Renal cortical epithelial cell (primary cell): ENCODE measurements around the gene KCNJ16. TPM values are rescaled to one million over a fixed set of nuclear protein-coding genes. Genes with fewer than 3 reads are reported as not detected.
A peak's percentile ranks its signal among the peaks of the same experiment; 100 is the strongest.

Experiments
- DNase-seq: peaks from one replicate; pipeline ENCODE4 v3.0.0-alpha.2; 2011; ENCODE audit warnings: low read depth
- total RNA-seq: library from RNA; depleted of rRNA; stranded (reverse); fragments of >200 nt; gene quantifications from 2 replicates; pipeline ENCODE4 v1.2.3, GENCODE V29; 2014

KCNJ16 gene
- total RNA-seq, 1 donor from 2014 or later, result 345 TPM

DNA sequence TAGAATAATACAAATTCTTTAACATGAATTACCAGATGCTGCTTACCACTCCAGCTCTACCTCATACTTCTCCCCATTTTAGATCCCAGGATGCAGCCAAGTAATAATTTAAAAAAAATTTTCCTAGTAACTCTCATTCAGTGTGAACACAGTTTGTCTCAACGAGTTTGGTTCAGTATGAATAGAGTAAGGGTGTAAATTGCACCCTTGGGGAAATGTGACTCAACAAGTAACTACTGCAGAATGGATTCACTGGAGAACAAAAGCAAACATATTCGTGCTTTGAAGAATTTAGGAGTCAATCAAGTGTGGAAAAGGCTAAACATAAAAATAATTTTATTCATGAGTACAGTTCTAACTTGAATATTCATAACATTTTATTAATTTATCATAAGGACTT is 23.0 kb downstream of the KCNJ16 start:
- peak; percentile 79 for DNase-seq

DNA sequence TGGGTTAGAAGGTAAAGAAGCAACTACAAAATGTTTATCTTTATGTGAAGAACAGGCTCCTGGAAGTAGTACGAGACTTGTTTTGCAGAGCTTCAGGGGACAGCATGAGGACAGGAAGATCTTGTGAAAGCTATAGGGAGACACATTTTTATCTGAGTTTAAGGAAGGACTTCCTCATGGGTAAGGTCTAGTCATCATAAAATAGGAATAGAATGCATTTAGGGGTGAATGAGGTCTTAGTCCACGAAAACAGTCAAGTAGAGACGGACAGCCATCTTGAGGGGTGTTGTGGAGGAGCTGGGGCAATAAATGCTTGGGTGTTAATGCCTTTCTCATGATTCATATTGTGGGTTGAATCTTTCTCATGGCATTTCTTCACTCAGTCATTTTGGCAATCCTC is 24.3 kb downstream of the KCNJ16 start:
- no peak for DNase-seq

DNA sequence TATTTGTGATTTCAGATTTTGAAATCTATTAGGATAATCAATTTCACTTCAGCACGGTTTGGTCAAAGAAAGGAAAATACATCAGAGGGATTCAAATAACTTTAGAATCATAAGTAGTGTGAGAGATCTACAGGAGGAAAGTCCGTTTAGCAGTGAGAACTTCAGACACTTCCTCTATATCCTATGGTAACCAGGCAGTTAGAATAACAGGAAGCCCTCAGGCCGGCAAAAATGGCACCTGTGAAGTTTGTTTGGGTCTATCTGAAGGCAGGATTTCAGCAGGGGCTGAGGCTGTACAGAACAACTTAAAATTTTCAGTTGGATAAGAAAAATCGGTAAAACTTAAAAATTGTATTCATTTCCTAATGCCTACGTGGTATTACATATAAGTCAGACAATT is 24.9 kb downstream of the KCNJ16 start:
- no peak for DNase-seq

DNA sequence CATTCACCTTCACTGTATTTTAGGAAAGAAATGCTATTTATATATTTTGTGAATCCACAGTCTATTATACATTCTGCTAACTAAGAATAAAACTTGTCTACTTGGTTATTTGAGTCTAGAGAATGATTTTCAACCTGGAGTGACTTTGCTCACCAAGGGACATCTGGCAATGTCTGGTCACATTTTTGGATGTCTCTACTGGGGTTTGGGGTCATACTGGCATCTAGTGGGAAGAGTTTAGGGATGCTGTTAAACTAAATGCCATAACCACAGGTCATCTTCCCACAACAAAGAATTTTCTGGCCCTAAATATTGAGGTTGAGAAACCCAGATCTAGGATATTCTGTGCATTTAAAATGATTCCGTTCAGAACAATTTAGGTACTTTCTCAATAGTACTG is 26.0 kb downstream of the KCNJ16 start:
- no peak for DNase-seq

DNA sequence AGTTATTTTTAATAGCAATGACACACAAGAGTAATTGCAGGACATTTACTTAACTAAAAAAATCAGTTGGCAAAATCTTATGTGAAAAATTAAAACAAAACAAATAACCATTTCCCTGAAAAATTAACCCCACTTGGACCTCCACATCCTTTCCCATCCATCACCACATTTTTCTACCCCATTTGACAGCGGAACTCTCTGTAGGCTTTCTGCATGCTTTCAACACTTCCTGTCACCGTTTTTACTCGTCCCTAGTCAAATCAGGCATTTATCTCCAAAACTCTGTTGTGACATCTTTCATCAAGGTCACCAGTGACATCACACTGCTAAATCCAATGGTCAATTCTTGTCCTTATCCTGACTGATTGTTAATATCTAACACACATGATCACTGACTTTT is 27.5 kb downstream of the KCNJ16 start:
- DNase-seq, result no peak

DNA sequence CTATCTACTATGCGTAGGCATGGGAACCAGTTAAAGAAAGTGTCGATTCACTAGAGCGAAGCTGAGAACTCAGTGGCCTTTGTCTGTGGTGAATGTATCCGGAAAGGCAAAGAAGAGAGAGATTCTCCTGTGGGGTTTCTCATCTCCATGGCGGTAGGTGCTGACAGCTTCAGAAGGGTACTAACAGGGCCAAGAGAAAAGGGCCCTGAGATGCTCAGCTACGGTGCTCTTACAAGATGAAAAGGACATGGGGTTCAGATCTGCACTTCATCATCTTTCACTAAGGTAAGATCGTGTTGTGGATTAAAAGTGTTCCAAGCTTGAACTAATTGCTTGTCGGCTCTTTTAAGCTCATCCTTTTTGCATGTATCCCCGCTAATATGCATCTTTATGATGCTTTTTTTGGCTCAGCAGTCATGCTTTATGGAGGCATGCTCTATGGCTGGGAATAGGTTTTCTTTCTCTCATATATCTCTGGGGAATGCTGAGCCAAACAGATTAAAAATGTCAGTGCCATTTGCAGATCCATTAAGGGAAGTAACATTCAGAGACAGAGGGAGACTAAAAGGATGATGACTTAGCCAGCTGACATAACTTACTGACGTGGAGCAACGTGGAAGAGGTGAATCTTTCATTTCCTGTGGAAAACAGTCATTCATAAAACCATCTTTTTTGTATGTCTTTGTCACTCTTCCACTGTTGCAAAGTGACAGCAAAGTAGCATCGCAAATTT is 29.9 kb downstream of the KCNJ16 start:
- no peak for DNase-seq

DNA sequence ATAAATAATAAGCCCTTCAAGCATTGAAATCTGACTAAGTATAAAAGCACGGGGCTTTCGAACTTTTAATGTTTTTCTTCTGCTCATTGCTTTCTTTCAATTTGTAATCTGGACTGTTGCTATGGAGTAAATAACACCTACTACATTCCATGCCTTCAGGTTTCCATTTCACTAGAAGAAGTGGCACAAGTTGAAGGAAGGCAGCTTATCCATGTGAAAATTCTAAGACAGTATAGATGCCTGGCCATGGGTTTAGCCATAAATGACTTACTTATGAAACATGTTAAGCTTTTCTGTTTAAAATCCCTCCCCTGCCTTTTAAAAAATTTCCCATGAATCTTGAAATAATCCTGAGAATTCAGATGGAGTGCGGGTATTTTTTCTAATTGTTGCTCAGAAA is 30.6 kb downstream of the KCNJ16 start:
- peak; percentile 69 for DNase-seq

DNA sequence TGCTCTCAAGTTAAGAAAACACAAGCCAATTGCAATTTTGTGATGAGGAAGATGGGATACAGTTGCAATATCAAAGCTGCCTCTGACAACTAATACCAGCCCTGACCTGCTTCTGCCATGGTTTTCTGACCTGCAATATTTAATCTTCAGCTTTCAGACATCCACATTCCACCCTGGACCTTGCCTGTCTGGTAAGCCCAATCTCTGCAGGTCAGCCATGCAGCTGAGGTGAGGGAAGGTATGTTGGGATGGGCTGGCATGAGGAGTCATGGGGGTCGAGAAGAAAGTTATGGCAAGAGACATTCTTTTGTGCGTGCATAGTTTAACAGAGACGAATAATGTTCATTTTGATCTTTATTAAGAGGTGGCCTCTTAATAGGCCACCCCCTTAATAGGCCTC is 31.5 kb downstream of the KCNJ16 start:
- no peak for DNase-seq

DNA sequence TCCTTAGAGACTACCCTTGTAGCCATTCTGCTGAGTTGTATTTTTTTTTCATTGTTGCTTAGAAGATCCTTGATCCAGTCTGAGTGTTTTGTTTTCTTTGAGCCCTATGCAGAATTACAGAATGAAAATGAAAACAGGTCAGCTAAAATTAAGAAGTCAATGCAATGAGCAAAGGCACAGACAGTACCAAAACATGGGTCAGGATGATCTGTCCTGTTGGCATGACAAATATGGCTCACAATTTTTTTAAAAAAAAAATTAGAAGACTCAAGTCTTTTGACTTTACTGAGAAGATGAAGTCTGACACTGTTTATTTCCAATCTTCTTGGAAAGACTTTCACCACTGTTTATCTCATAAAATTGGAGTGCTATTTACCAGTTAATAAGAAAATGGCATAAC is 32.4 kb downstream of the KCNJ16 start:
- no peak for DNase-seq

DNA sequence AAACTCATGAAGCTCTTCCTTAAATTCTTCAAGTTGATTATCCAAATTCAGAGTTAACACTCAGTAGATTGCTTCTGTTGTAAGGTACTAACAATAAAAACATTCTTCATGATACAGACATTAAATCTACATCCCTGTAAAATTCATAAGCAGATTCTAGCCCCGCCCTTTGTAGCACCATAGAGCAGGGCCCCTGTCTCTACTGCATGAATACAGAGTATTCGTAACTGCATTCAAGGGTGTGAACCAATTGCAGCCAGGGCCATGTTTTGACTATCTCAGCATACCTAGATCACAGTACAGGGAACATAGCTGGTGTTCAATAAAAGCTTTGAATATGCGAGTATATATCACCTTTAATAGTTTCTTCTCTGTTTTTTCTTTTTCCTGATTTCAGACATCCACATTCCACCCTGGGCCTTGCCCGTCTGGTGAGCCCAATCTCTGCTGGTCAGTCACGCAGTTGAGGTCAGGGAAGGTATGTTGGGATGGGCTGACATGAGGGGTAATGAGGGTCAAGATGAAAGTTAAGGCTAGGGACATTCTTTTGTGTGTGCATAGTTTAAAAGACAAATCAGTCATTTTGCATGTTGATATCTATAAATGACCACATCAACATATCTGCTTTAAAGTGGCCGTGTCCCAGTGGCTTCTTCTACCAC is 33.0 kb downstream of the KCNJ16 start:
- no peak for DNase-seq

DNA sequence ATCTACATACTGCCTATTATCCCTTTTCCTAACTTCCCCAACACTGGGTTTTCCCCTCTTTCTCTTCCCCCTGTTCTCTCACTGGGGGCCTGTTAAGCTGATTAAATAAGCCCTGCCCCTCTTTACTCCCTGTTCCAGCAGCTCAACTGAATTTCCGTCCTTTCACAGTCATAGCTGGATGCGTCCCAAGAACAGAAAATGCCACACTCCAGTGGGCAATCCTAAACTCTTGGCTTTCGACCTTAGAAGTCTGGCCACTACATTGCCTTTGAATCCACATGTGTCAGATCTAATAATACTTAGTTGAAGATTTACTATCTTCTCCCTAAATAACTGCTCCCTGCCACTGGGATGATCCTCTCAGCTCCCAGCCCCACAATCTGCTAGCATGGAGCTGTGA is 34.5 kb downstream of the KCNJ16 start:
- peak; percentile 92 for DNase-seq

DNA sequence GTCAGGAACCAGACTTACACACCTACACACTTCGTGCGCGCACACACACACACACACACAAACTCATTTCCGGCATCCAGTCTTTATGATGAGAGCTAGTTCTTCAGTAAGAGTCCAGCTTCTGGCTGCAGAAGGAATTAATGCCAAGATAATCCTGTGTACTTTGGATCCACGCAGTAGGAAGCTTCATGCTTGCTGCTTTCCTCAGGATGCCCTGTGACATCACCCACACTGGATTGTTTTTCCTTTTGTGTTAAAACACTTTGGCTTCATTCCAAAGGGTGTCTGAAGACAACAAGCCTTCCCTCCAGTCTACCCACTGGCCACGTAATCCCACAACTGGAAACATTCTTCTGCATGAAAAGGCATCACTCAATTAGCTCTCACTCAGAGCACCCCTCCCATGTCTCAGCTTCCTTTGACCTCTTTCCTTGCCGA is 35.4 kb downstream of the KCNJ16 start:
- peak; percentile 97 for DNase-seq

DNA sequence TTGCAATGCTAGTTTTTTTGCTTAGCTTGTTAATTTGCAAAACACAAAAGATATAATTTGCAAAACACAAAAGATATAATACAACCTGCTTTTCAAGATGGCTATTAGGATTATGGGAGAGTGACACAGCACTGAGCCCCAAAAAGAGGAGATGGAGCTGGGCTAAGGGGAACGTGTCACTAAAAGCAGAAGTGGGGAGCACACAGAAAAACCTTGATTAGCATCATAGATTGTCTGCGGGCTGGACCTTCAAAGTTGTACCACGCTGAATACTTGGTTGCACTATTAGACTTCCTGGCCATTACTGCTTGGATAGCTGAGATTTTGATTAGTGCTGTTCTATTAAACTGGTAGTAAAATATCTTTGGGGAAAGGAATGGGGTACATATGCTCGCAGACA is 36.2 kb downstream of the KCNJ16 start:
- DNase-seq, result no peak

DNA sequence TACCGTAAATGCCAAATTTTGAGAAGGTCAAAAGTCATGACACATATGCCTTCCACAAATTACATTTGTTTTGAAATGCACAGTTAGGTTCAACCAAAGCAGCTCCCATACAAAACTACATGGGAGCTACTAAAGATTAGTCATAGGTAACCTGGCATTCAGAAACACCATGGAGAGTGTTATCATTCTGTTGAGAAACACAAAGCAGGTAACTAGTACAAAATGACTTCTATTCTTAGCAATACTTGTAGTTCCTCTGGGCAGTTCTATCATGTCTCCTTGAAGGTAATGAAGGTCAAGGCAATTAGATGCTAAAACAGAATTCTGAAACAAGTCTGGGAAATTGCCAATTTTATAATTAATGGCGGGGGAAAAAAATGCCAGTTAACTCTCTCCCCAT is 39.4 kb downstream of the KCNJ16 start:
- no peak for DNase-seq

DNA sequence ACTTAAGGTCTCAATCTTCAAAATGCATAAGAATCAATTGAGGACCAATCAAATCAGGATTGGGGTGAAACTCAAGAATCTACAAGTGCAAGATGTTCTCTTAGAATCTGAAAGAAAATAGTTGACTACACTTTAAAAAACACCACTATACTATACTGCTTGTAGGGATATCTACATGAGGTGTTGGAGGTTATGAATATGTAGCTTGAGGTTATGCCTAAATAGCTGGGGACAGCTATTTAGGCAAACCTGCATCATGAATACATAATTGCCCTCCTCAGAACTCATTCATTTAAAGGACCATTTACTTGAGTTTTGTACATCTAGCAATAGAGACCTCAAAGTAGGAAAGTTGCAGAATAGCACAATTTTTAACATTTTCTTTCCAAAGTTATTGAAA is 40.1 kb downstream of the KCNJ16 start:
- DNase-seq, result no peak

DNA sequence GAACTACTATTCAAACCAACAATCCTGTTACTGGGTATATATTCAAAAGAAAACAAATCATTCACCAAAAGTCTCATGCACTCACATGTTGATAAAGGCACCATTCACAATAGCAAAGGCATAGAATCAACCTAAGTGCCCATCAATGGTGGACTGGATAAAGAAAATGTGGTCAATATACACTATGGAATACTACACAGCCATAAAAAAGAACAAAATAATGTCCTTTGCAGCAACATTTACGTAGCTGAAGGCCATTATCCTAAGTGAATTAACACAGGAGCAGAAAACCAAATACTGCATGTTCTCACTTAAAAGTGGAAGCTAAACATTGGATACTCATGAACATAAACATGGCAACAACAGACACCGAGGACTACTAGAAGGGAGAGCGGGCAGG is 41.9 kb downstream of the KCNJ16 start:
- no peak for DNase-seq

DNA sequence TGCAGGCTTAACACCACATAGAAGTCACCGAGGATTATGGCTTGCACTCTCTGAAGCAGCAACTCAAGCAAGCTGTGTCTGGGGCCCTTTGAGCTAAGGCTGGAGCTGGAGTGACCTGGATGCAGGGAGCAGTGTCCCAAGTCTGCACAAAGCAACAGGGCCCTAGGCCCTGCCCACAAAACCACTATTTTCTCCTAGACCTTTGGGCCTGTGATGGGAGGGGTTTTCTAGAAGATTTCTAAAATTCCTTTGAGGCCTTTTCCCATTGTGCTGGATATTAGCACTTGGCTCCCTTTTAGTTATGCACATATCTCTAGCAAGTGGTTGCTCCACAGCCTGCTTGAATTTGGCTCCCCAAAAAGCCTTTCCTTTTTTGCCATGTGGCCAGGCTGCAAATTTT is 44.5 kb downstream of the KCNJ16 start:
- DNase-seq, result no peak

DNA sequence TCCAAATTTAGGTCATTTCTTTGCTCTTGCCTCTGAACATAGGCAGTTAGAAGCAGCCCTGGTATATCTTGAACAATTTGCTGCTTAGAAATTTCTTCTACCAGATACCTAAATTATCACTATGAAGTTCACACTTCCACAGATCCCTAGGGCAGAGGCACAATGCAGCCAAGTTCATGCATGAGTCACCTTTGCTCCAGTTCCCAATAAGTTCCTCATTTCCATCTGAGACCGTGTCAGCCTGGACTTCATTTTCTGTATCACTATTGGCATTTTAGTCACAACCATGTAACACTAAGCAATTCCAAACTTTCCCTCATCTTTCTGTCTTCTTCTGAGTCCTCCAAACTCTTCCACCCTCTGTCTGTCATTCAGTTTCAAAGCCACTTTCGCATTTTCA is 45.0 kb downstream of the KCNJ16 start:
- DNase-seq, result peak; percentile 34

DNA sequence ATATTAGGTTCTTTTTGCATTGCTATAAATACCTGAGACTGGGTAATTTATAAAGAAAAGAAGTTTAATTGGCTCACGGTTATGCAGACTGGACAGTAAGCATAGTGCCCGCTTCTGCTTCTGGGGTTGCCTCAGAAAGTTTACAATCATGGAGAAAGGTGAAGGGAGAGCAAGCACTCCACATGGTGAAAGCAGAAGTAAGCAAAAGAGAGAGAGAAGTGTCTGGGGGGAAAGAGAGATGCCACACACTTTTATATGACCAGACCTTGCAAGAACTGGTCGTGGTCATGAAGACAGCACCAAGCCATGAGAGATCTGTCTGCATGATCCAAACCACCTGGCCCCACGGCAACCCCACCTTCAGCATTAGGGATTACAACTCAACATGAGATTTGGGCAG is 45.4 kb downstream of the KCNJ16 start:
- DNase-seq, result no peak

DNA sequence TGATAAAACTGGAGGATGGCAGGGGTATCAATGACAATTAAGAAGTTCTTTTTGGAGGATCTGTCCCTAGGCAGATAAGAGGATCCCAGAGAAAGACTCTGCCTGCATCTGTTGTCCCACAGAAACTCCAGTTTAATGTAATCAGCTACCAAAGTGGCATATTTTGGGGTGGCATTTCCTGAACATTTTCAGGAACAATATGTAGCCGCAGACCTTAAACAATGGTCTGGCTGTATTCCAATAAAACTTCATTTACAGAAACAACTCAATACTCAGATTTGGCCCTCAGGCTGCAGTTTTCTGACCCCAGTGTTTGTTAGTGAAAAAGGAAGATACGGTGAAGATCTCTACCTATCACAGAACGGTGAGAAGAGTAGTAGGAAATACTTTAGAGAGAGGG is 46.1 kb downstream of the KCNJ16 start:
- DNase-seq, result no peak

DNA sequence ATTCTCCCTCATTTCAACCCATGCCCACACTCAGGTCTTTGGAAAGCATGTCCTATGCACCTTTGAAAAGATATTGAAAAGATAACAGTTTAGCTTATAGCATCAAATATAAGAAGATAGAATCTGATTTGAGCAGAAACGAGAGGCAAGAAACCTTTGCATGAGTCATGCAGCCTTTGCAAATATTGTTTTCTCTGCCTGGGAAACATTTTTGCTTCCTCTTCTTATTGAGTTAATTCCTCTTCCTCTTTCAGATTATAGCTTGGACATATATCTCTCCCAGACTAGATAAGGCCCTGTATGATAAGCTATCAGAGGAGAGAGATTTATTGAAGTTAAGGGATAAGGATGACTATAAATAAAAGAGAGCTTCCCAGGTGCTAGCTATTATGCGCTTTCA is 48.2 kb downstream of the KCNJ16 start:
- DNase-seq, result no peak

DNA sequence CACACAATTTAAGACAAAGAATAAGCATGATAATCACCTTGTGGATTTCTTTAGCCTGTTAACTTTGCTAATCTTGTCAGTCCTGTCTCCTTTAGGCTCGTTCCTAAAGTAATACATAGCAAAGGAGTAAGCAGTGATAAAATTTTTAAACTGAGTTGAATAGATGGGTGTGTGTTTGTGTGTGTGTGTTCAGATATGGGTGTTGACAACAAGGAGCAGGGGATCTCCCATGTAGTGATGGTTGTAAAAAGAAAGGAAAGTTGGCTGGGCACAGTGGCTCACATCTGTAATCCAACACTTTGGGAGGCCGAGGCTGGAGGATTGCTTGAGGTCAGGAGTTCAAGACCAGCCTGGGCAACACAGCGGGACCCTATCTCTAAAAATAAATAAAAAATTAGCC is 49.7 kb downstream of the KCNJ16 start:
- DNase-seq, result no peak

DNA sequence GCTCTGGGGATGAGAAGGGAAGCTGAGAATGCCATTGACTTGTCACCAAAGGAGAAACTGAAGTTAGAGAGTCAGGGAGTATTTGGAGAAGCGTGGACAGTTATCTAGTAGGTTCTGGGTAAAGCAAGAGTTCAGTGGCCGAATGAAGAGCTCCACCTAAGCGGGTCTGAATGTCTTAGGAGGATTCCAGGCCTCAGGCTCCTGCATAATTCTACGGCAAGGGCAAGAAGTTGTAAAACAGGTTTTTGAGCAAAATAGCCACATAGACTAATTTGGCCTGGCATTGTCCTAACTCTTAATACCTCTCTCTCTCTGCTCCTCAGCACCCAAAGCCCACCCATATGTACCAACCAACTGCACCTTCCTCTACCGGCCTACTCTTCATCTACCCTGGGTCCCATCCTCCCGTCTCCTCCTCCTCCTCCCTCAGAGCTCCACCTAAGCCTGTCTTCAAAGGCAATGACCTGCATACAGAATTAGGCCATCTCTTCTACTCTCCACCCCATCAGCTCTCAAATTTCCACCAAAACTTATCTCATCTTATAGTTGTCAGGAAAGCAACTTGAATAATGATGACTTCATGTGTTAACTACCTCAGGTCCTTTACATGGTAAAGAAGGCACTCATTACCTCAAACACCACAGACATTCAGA is 52.3 kb downstream of the KCNJ16 start:
- no peak for DNase-seq
